Activated CD4-positive, alpha-beta T cell treated with anti-CD3 and anti-CD28 coated beads for 36 hours (primary cell): ENCODE results near the gene INCENP. TPM values are rescaled to one million over a fixed set of nuclear protein-coding genes. Genes with fewer than 3 reads are reported as not detected.
"Not testable (repeated sequence)": the region's sequence is repeated elsewhere in the genome, so short reads cannot be mapped to it uniquely, and the experiment has no call there.

Experiments used
- ATAC-seq: fragments of 200-7000 bp; cut with Tn5 transposase; one replicate; pipeline ENCODE4 v1.10.0; 2021; ENCODE audit warnings: mild to moderate bottlenecking, moderate library complexity
- CTCF ChIA-PET: fragments of 350-600 bp; sonication (Branson Sonifier 250); formaldehyde crosslinking; loops from one replicate; lab custom pipeline; 2021; ENCODE audit warnings: antibody characterized with exemption; lab: Charles Lee
- POLR2A ChIA-PET: fragments of 350-600 bp; sonication (Branson Sonifier 250); formaldehyde crosslinking; loops from one replicate; lab custom pipeline; 2021; ENCODE audit warnings: antibody characterized with exemption, inconsistent platforms; lab: Charles Lee
- DNase-seq: peaks from one replicate; pipeline ENCODE4 v3.0.0-alpha.2; 2020
- H3K27ac Mint-ChIP-seq: one replicate; pipeline ENCODE4 v1.8.0; 2021; ENCODE audit warnings: mixed read lengths
- H3K27me3 Mint-ChIP-seq: one replicate; pipeline ENCODE4 v1.8.0; 2021; ENCODE audit warnings: mixed read lengths
- H3K36me3 Mint-ChIP-seq: one replicate; pipeline ENCODE4 v1.8.0; 2021; ENCODE audit warnings: low read depth, mixed read lengths
- H3K4me1 Mint-ChIP-seq: one replicate; pipeline ENCODE4 v1.8.0; 2021; ENCODE audit warnings: mixed read lengths
- H3K4me3 Mint-ChIP-seq: one replicate; pipeline ENCODE4 v1.8.0; 2021; ENCODE audit warnings: mild to moderate bottlenecking, moderate library complexity, mixed read lengths
- H3K9me3 Mint-ChIP-seq: one replicate; pipeline ENCODE4 v1.8.0; 2021; ENCODE audit warnings: low read depth, mixed read lengths
- intact Hi-C, 2 experiments: fragments of 100-400 bp; cut with DNase I in 1 of 2; cut with micrococcal nuclease in 1 of 2; formaldehyde crosslinking; loops; one replicate each; pipeline versions ENCODE4 v1.14.2 to v1.15.1; 2022 to 2024; cut with DNase I, micrococcal nuclease
- total RNA-seq, 2 experiments: library from RNA; stranded (reverse); gene quantifications; one replicate each; pipeline ENCODE4 v1.2.3, GENCODE V29; 2021

The INCENP gene
- total RNA-seq, 2 experiments from 2014 or later, result 125 to 140 TPM

DNA sequence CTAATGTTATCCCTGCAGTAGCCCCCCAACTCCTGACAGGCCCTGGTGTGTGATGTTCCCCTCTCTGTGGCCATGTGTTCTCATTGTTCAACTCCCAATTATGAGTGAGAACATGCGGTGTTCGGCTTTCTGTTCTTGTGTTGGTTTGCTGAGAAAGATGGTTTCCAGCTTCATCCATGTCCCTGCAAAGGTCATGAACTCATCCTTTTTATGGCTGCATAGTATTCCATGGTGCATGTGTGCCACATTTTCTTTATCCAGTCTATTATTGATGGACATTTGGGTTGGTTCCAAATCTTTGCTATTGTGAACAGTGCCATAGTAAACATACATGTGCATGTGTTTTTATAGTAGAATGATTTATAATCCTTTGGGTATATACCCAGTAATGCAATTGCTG, 73.6 kb downstream of the INCENP start:
- H3K9me3 Mint-ChIP-seq, H3K4me3 Mint-ChIP-seq, CTCF ChIA-PET, POLR2A ChIA-PET, H3K4me1 Mint-ChIP-seq, H3K36me3 Mint-ChIP-seq, DNase-seq, intact Hi-C loops, H3K27ac Mint-ChIP-seq, ATAC-seq: not testable (repeated sequence)
- peaks cover 43% of the 10 kb centered on the region for H3K27me3 Mint-ChIP-seq

DNA sequence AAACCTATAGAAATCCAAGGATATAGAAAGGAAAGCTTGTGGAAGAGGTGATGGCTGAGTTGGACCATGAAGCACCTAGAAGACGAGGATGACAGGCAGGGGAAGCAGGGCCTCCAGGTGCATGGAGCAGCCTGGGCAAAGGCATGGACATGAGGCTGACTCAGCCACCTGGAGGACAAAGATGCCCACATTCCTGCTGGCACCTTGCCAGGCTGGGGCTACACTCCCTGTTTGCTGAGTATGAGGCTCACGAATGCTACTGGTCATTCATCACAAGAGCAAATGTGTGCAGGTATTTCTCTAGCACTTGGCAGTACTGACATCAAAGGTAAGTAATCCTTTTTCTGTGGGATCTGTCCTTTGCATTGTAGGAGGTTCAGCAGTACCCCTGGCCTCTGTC, 77.6 kb downstream of the INCENP start:
- CTCF ChIA-PET, result interaction anchor here (0.7 to 1.1 kb wide), 2 partner anchors 23 to 30 kb away, joined by 3 to 6 read pairs; no protein-coding TSS in a partner anchor
- intact Hi-C loops, result no loop called here
- POLR2A ChIA-PET, result no interaction called here
- H3K36me3 Mint-ChIP-seq, result no peaks in the 10 kb centered on the region
- DNase-seq (no peak), ATAC-seq (no peak)
- no peaks in the 10 kb centered on the region for H3K4me1 Mint-ChIP-seq
- H3K9me3 Mint-ChIP-seq, result no peaks in the 10 kb centered on the region
- H3K27me3 Mint-ChIP-seq, result peaks cover 26% of the 10 kb centered on the region
- H3K4me3 Mint-ChIP-seq, result no peak overlapping the region
- no peak overlapping the region for H3K27ac Mint-ChIP-seq

Other genes with a start within 250 kb of the INCENP start
- 10 to 100 TPM in 1 of 2 experiments, 1 to 10 TPM in 1; 7.2 to 10.1 TPM for gene FADS3, start 232.5 kb upstream of the INCENP start, total RNA-seq
- under 1 TPM in 1 of 2 experiments, not detected in 1; 0.09 TPM for gene RAB3IL1, start 206.4 kb upstream of the INCENP start, total RNA-seq
- gene BEST1, start 173.7 kb upstream of the INCENP start, total RNA-seq, result under 1 TPM; 0.37 to 0.65 TPM
- 100 to 1,000 TPM; 777 to 914 TPM for gene FTH1, start 156.4 kb upstream of the INCENP start, total RNA-seq
- gene SCGB1D1, start 66.2 kb downstream of the INCENP start, total RNA-seq, result not detected
- not detected for gene SCGB2A1, start 84.7 kb downstream of the INCENP start, total RNA-seq
- not detected for gene SCGB1D2, start 118.2 kb downstream of the INCENP start, total RNA-seq
- not detected for gene SCGB2A2, start 146.1 kb downstream of the INCENP start, total RNA-seq
- gene SCGB1D4, start 175.1 kb downstream of the INCENP start, total RNA-seq, result not detected
- gene ASRGL1, start 213.4 kb downstream of the INCENP start, total RNA-seq, result 1 to 10 TPM; 1.2 to 1.3 TPM